Naive thymus-derived CD8-positive, alpha-beta T cell (primary cell): ENCODE results near the gene UNG. TPM values are rescaled to one million over a fixed set of nuclear protein-coding genes. Genes with fewer than 3 reads are reported as not detected.

Experiments
- ATAC-seq, 2 donors: fragments of 150-1000 bp; cut with Tn5 transposase in 1 of 2; sonication (Bioruptor Pico), chemical (Tn5 transposase) in 1 of 2; 1 replicate in 1 of 2; 2 replicates in 1 of 2; pipeline ENCODE4 v1.10.0; 2021; ENCODE audit warnings: mild to moderate bottlenecking in 2 of 2, moderate library complexity in 2 of 2
- POLR2A ChIA-PET: fragments of 350-600 bp; sonication (Branson Sonifier 250); formaldehyde crosslinking; loops from one replicate; lab custom pipeline; 2021; ENCODE audit warnings: antibody characterized with exemption; lab: Charles Lee
- DNase-seq, 10 donors: peaks; one replicate each; pipeline versions ENCODE4 v3.0.0 to v3.0.0-alpha.2; 2020 to 2022
- H3K27ac Mint-ChIP-seq, 10 donors: one replicate each; pipeline ENCODE4 v1.8.0; 2020 to 2022; ENCODE audit warnings: mild to moderate bottlenecking in 10 of 10, mixed read lengths in 10 of 10, moderate library complexity in 4 of 10, inconsistent platforms in 1 of 10
- H3K27me3 Mint-ChIP-seq, 5 donors: one replicate each; pipeline ENCODE4 v1.8.0; 2021 to 2022; ENCODE audit warnings: mixed read lengths in 5 of 5
- H3K36me3 Mint-ChIP-seq, 3 donors: one replicate each; pipeline ENCODE4 v1.8.0; 2020 to 2022; ENCODE audit warnings: mixed read lengths in 3 of 3, mild to moderate bottlenecking in 2 of 3, inconsistent platforms in 1 of 3
- H3K4me1 Mint-ChIP-seq, 4 donors: one replicate each; pipeline ENCODE4 v1.8.0; 2021 to 2022; ENCODE audit warnings: mixed read lengths in 4 of 4
- H3K4me3 Mint-ChIP-seq, 10 donors: one replicate each; pipeline ENCODE4 v1.8.0; 2020 to 2022; ENCODE audit warnings: mild to moderate bottlenecking in 10 of 10, mixed read lengths in 10 of 10, moderate library complexity in 6 of 10, inconsistent platforms in 1 of 10
- H3K9me3 Mint-ChIP-seq, 9 donors: one replicate each; pipeline ENCODE4 v1.8.0; 2020 to 2022; ENCODE audit warnings: mixed read lengths in 9 of 9, mild to moderate bottlenecking in 3 of 9, inconsistent platforms in 1 of 9, moderate library complexity in 1 of 9
- polyA plus RNA-seq, 3 donors: library from polyadenylated mRNA; unstranded; fragments of 300-500 nt; fragmentation: Illumina TruSeq; gene quantifications; one replicate each; pipeline ENCODE4 v1.2.3, GENCODE V29; 2021
- total RNA-seq, 8 experiments: library from RNA in 2 of 8; stranded (reverse) in 2 of 8; gene quantifications; one replicate each; pipeline ENCODE4 v1.2.3 and lab custom pipeline; 2021 to 2026

The UNG gene
- total and polyA plus RNA-seq, 5 experiments from 2014 or later, result 13.6 to 26.8 (median 21.0) TPM

DNA sequence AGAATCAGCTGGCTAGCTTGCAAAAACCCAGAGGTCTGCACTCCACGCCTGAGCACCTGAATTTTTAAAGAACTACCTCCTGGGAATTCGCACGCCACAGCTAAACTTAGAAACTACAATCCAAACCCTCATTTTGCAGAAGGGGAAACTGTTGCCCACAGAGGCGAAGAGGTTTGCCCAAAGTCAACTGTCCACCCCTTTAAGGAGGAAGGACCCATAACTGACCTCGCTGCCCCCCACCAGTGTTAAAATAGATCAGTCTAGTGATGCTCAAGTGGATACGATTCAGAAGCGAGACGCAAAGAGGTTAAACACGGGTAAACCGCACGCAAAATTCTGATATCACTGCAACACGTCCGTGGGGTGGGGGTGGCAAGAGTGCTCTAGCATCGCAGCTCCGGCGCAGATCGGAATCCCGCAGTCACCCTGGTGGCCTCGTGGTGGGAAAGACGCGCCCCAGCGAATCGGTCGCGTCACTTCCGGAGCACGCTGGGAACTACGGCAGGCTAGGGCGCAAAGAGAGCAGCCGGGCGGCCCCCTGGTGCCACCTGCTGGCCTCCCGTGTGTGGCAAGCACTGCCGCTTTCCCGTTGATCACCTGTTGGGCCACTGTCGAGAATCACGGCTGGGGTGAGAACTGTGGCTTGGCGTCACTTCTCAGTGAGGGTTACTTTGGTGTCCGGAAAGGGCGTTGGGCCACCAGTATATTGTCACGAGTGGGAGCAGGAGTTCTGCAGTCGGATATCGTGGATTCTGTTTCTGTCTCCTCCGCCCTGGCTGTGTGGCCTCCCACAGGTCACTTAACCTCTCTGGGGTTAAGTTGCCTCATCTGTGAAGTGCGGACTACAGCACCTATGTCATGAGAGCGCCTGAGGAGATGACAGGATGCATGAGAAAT lies 4.1 kb upstream of the UNG start, which contains the start of gene ALKBH2:
Gene ALKBH2 (minus strand): TSS at position 451 of the 897 bp plus-strand sequence. CDS start 686 bp downstream, outside the sequence.
- POLR2A ChIA-PET, result interaction anchor here (0.5 to 2.0 kb wide), 4 partner anchors 41 to 1999 kb away, joined by 3 to 8 read pairs (median 4); partner anchors contain the start of gene USP30
- no peaks in the 10 kb centered on the region for H3K27me3 Mint-ChIP-seq
- peak; percentile 89 to 97 (median 94) for DNase-seq
- H3K4me1 Mint-ChIP-seq, result peaks cover 12 to 42% (median 34%) of the 10 kb centered on the region in 4 donors
- ATAC-seq, result peak; percentile 78 to 83
- H3K4me3 Mint-ChIP-seq, result peak within 1 kb of the TSS; percentile 84 to 93 (median 88)
- H3K9me3 Mint-ChIP-seq, result no peaks in the 10 kb centered on the region
- H3K36me3 Mint-ChIP-seq, result peaks cover 0 to 23% (median 0%) of the 10 kb centered on the region in 3 donors
- H3K27ac Mint-ChIP-seq, result peak within 1 kb of the TSS; percentile 88 to 97 (median 94)

DNA sequence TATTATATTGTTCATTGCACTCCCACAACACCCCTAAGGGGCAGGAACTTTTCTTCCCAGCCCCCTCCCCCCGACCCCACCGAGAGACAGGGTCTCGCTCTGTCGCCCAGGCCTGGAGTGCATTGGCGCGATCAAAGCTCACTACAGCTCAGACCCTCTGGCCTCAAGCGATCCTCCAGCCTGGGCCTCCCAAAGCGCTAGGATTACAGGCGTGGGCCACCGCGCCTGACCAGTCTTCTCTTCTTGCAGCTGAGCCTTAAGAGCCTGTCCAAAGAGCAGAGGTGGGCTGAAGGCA lies 310 bp upstream of the UNG start:
- Mint-ChIP-seq H3K27me3 (no peaks in the 10 kb centered on the region), H3K36me3 (peaks cover 0 to 14% (median 4%) of the 10 kb centered on the region in 3 donors), H3K9me3 (no peaks in the 10 kb centered on the region), H3K4me3 (peak overlapping the region in 6 of 10 donors; percentile 32 to 88 (median 62)), H3K4me1 (peaks cover 19 to 54% (median 51%) of the 10 kb centered on the region in 4 donors), H3K27ac (no peak overlapping the region)
- ATAC-seq (no peak), DNase-seq (no peak)
- POLR2A ChIA-PET, result interaction anchor here (0.6 kb wide), 1 partner anchor 562 kb away, joined by 3 read pairs; no protein-coding TSS in a partner anchor

DNA sequence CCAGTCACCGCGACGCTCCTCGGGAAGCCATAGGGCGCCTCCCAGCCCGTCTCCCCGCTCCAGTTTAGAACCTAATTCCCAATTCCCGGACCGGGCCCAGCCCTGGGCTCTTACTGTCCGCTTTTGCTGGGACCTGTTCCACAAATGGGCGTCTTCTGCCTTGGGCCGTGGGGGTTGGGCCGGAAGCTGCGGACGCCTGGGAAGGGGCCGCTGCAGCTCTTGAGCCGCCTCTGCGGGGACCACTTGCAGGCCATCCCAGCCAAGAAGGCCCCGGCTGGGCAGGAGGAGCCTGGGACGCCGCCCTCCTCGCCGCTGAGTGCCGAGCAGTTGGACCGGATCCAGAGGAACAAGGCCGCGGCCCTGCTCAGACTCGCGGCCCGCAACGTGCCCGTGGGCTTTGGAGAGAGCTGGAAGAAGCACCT lies 797 bp downstream of the UNG start:
- Mint-ChIP-seq H3K9me3 (no peaks in the 10 kb centered on the region), H3K4me3 (peak overlapping the region; percentile 80 to 93 (median 88)), H3K27ac (peak overlapping the region; percentile 53 to 91 (median 85)), H3K36me3 (peaks cover 0 to 20% (median 6%) of the 10 kb centered on the region in 3 donors), H3K4me1 (peaks cover 13 to 43% (median 40%) of the 10 kb centered on the region in 4 donors), H3K27me3 (no peaks in the 10 kb centered on the region)
- peak; percentile 27 to 41 for ATAC-seq
- POLR2A ChIA-PET, result interaction anchor here (0.6 to 1.6 kb wide), 7 partner anchors 8 to 240 kb away, joined by 3 to 8 read pairs (median 3); partner anchors contain the start of gene USP30
- DNase-seq, result peak in 3 of 10 donors; percentile 11 to 43 (median 36)

DNA sequence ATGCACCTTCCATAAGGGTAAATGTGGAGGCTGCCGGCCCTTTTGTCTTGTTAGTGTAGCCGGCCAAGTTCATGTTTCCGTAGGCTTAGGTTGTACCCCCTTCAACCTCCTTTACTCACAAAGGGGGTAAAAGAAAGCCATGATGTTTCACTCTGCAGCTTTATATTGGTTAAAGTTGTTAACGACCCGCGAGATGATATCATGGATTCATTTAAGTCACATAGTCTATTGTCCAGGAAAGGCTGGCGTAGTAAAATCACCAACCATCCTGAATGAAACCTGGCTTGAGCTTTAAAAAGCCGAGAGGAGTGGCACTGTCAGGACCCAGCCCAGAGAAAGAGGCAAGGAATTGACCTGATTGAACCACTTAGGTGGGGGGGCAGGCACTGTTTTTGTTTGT lies 1.3 kb downstream of the UNG start:
- peaks cover 0 to 25% (median 10%) of the 10 kb centered on the region in 3 donors for H3K36me3 Mint-ChIP-seq
- H3K9me3 Mint-ChIP-seq, result no peaks in the 10 kb centered on the region
- POLR2A ChIA-PET, result interaction anchor here (0.6 to 1.6 kb wide), 7 partner anchors 9 to 241 kb away, joined by 3 to 8 read pairs (median 3); partner anchors contain the start of gene USP30
- peaks cover 10 to 38% (median 35%) of the 10 kb centered on the region in 4 donors for H3K4me1 Mint-ChIP-seq
- peak overlapping the region; percentile 53 to 91 (median 85) for H3K27ac Mint-ChIP-seq
- DNase-seq (no peak), ATAC-seq (peak in 1 of 2 donors; percentile 4)
- H3K4me3 Mint-ChIP-seq, result peak overlapping the region; percentile 80 to 93 (median 88)
- no peaks in the 10 kb centered on the region for H3K27me3 Mint-ChIP-seq

DNA sequence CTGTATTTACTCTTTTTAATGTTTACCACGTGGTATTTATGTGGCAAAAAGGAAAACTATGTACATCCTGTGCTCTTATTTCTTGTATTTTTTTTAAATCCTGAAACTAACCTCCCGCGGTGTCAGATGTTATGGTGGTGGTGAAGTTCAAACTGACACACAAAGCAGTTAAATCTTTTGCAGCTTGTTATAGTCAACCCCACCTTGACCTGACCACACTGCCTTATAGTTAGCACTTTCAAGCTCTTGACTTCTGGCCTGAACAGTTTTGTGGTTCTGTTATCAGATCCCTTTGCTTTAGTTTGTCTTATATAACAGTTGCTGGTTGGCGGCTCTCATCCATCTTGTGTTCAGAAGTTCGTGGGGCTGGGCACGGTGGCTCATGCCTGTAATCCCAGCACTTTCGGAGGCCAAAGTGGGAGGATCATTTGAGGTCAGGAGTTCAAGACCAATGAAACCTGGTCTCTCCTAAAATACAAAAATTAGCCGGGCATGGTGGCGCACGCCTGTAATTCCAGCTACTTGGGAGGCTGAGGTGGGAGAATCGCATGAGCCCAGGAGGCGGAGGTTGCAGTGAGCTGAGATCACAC lies 2.1 kb downstream of the UNG start:
- Mint-ChIP-seq H3K27ac (peak overlapping the region in 8 of 10 donors; percentile 43 to 91 (median 87)), H3K9me3 (no peaks in the 10 kb centered on the region), H3K4me3 (peak overlapping the region; percentile 33 to 93 (median 88)), H3K4me1 (peaks cover 9 to 35% (median 28%) of the 10 kb centered on the region in 4 donors), H3K27me3 (no peaks in the 10 kb centered on the region), H3K36me3 (peaks cover 0 to 33% (median 10%) of the 10 kb centered on the region in 3 donors)
- DNase-seq (peak in 2 of 10 donors; percentile 17 to 19), ATAC-seq (no peak)
- POLR2A ChIA-PET, result interaction anchor here (1.4 to 1.6 kb wide), 3 partner anchors 13 to 55 kb away, joined by 3 to 8 read pairs (median 3); partner anchors contain the start of gene USP30

DNA sequence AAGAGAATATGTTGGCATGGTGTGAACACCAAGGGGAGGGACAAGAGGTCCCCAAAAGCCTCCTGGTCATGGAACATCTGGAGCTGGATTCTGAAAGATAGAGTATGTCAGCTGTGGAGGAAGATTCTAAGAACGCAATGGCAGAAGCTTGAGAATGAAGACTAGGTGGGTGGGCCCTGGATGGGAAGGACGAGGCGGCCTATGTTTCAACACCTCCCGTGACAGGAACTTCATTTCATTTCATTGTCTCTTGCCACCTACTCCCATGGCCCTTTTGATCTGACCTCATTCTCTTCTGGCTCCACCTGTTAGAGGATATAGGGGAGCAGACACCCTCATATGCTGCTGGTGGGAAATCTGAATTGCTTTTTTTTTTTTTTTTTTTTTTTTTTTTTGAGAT lies 3.3 kb downstream of the UNG start:
- Mint-ChIP-seq H3K36me3 (peaks cover 0 to 42% (median 10%) of the 10 kb centered on the region in 3 donors), H3K27ac (peak overlapping the region in 4 of 10 donors; percentile 13 to 69 (median 34)), H3K9me3 (no peaks in the 10 kb centered on the region), H3K4me1 (peaks cover 14 to 32% (median 28%) of the 10 kb centered on the region in 4 donors), H3K4me3 (peak overlapping the region in 1 of 10 donors; percentile 38), H3K27me3 (no peaks in the 10 kb centered on the region)
- POLR2A ChIA-PET, result no interaction called here
- ATAC-seq (no peak), DNase-seq (no peak)

DNA sequence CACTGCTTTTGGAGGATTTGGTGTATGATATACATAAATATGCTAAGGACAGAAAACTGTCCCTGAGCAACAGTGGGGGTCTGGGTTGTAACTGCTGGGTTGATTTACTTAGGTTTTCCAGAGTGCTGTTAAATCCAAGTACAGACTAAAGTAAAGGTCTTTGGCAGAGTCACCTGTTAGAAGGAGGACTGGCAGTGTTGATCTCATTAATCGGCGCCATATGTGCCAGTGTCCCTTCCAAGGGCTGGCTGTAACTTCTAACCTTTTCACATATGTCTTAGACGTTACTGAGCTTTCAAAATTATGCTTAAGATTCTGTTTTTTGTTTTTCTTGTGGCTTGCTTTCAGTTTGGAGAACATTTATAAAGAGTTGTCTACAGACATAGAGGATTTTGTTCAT lies 5.1 kb downstream of the UNG start:
- Mint-ChIP-seq H3K9me3 (no peaks in the 10 kb centered on the region), H3K4me1 (peaks cover 16 to 32% (median 27%) of the 10 kb centered on the region in 4 donors), H3K27me3 (no peaks in the 10 kb centered on the region), H3K36me3 (peaks cover 0 to 55% (median 13%) of the 10 kb centered on the region in 3 donors), H3K4me3 (no peak overlapping the region), H3K27ac (no peak overlapping the region)
- DNase-seq (no peak), ATAC-seq (no peak)
- POLR2A ChIA-PET, result no interaction called here

DNA sequence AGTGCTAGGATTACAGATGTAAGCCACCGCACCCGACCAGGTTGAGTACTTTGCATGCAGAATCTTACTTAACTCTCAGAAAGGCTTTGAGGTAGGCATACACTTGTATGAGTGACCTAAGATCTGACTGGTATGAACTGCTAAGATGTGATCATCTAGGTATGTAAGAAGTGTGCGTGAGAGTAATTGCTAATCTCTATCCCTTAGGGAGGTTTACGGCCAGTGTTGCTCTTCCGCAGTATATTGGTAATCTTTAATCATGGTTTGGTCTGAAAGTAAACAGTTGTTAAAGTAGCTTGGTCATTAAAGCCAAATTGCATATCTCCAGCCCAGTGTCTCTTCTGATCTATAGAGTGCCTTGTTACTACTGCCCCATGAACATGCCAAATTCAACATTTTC lies 7.8 kb downstream of the UNG start:
- H3K4me3 Mint-ChIP-seq, result no peak overlapping the region
- H3K27me3 Mint-ChIP-seq, result no peaks in the 10 kb centered on the region
- no peaks in the 10 kb centered on the region for H3K9me3 Mint-ChIP-seq
- DNase-seq, result no peak
- peaks cover 0 to 75% (median 17%) of the 10 kb centered on the region in 3 donors for H3K36me3 Mint-ChIP-seq
- no peak overlapping the region for H3K27ac Mint-ChIP-seq
- POLR2A ChIA-PET, result no interaction called here
- peaks cover 7 to 10% (median 9%) of the 10 kb centered on the region in 4 donors for H3K4me1 Mint-ChIP-seq
- ATAC-seq, result no peak

DNA sequence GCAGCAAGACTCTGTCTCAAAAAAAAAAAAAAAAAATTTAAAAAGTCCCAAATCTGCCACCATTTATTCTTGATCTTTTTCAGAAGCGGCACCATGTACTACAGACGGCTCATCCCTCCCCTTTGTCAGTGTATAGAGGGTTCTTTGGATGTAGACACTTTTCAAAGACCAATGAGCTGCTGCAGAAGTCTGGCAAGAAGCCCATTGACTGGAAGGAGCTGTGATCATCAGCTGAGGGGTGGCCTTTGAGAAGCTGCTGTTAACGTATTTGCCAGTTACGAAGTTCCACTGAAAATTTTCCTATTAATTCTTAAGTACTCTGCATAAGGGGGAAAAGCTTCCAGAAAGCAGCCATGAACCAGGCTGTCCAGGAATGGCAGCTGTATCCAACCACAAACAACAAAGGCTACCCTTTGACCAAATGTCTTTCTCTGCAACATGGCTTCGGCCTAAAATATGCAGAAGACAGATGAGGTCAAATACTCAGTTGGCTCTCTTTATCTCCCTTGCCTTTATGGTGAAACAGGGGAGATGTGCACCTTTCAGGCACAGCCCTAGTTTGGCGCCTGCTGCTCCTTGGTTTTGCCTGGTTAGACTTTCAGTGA lies 12.5 kb downstream of the UNG start:
- POLR2A ChIA-PET, result no interaction called here
- H3K36me3 Mint-ChIP-seq, result peaks cover 0 to 40% (median 6%) of the 10 kb centered on the region in 3 donors
- no peak for ATAC-seq

DNA sequence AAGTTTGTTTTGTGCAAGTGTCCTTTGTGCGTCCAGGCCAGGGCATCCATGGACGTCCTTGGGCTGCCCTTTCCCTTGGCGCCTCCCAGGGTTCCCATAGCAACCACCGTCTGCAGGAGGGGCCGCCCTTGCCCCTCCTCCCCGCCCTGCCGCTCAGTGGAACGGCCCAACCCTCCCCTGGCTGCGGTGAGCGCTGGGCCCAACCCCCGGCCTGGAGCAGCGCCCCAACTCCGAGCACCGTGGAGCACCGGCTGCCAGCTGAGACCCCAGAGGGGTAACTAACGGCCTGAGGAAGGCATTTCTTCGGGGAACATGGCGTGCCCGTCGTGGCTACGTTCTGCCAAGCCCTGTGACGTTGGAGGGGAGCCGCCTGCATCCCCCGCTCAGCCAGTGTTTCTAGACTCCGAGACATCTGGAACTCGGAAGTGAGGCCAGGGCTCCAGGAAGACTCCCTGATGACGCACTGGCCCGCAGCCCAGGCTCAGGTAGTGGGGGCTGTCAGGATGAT lies 13.6 kb downstream of the UNG start:
- Mint-ChIP-seq H3K27me3 (no peaks in the 10 kb centered on the region), H3K4me3 (peak overlapping the region; percentile 73 to 88 (median 86)), H3K36me3 (peaks cover 0 to 31% (median 6%) of the 10 kb centered on the region in 3 donors), H3K4me1 (peaks cover 3 to 39% (median 22%) of the 10 kb centered on the region in 4 donors), H3K9me3 (no peaks in the 10 kb centered on the region), H3K27ac (peak overlapping the region; percentile 70 to 95 (median 89))
- peak; percentile 83 to 90 for ATAC-seq
- POLR2A ChIA-PET, result interaction anchor here (0.7 to 1.4 kb wide), 3 partner anchors 17 to 58 kb away, joined by 3 read pairs; partner anchors contain the start of gene USP30
- DNase-seq, result peak; percentile 30 to 75 (median 50)

More for the DNA sequence above, 12.5 kb downstream of the UNG start:
- H3K27ac Mint-ChIP-seq, result peak overlapping the region in 9 of 10 donors; percentile 62 to 94 (median 85)
- no peak for DNase-seq
- peaks cover 0 to 27% (median 17%) of the 10 kb centered on the region in 4 donors for H3K4me1 Mint-ChIP-seq
- H3K9me3 Mint-ChIP-seq, result no peaks in the 10 kb centered on the region
- peak overlapping the region in 4 of 10 donors; percentile 73 to 88 (median 80) for H3K4me3 Mint-ChIP-seq
- H3K27me3 Mint-ChIP-seq, result no peaks in the 10 kb centered on the region

DNA sequence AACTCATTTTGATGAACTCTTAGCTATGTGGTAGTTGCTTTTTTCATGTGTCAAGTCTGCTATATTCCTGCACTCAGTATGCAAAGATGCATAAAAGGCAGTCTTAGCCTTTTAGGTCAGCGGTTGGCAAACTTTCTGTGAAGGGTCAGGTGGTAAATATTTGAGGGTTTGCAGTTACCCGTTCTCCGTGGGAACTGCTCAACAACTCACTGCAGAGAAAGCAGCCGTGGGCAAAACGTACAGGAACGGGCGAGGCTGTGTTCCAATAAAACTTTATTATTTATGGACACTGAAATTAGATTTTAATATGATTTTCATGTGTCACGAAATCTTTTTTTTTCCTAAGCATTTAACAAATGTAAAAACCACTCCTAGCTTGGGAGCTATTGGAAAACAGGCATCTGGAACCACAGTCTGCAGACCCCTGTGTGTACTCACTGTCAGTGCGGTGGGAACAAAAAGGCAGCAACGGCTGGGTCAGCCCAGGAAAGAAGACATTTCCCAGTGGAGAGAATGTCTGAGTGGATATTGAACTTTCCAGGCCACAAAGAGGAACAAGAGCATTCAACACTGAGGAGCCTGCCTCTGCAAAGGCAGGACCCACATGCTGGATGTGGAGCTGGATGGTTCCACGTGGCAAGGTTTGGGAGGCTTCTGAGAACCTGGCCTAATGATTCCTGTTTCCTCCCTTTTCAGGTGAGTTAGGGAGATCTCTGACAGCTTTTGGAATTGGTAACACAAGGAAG lies 15.5 kb downstream of the UNG start:
- peaks cover 3 to 41% (median 22%) of the 10 kb centered on the region in 4 donors for H3K4me1 Mint-ChIP-seq
- no peak for DNase-seq
- no peak for ATAC-seq
- no peaks in the 10 kb centered on the region for H3K9me3 Mint-ChIP-seq
- peak overlapping the region in 1 of 10 donors; percentile 29 for H3K27ac Mint-ChIP-seq
- H3K36me3 Mint-ChIP-seq, result peaks cover 0 to 18% (median under 1%) of the 10 kb centered on the region in 3 donors
- no peak overlapping the region for H3K4me3 Mint-ChIP-seq
- POLR2A ChIA-PET, result interaction anchor here (1.4 kb wide), 1 partner anchor 14 kb away, joined by 3 read pairs; no protein-coding TSS in a partner anchor
- H3K27me3 Mint-ChIP-seq, result no peaks in the 10 kb centered on the region
